Subcutaneous adipose tissue (tissue), 4 donors: ENCODE measurements around the gene SMPD2. TPM values are rescaled to one million over a fixed set of nuclear protein-coding genes. Genes with fewer than 3 reads are reported as not detected.

Experiments
- CTCF ChIP-seq: fragments of 450-650 bp; IDR thresholded peaks from one replicate; pipeline ENCODE4 v1.5.1; 2016; ENCODE audit warnings: low read depth, mild to moderate bottlenecking, control low read depth, antibody characterized with exemption, moderate library complexity
- total RNA-seq, 4 donors: library from RNA; depleted of rRNA; stranded (reverse); fragments of >200 nt; gene quantifications; one replicate each; pipeline ENCODE4 v1.1.0, GENCODE V29; 2016

Gene SMPD2
- total RNA-seq, 4 donors from 2014 or later, result 3.6 to 24.3 (median 11.3) TPM

GRCh38 chr6:109447878-109448555, 7.5 kb downstream of the SMPD2 start:
- TF ChIP-seq CTCF, result no peak

- no peak for TF ChIP-seq CTCF
Measured at GRCh38 chr6:109448615-109449014, 8.1 kb downstream of the SMPD2 start.

- no peak for TF ChIP-seq CTCF
Measured at GRCh38 chr6:109449064-109449794, 8.7 kb downstream of the SMPD2 start.

GRCh38 chr6:109449795-109450673, 9.5 kb downstream of the SMPD2 start:
- no peak for TF ChIP-seq CTCF

- no peak for TF ChIP-seq CTCF
Measured at GRCh38 chr6:109450801-109451200, 10.3 kb downstream of the SMPD2 start.

GRCh38 chr6:109451376-109451775, 10.9 kb downstream of the SMPD2 start:
- TF ChIP-seq CTCF, result no peak

- TF ChIP-seq CTCF, result no peak
Measured at GRCh38 chr6:109452181-109452580, 11.7 kb downstream of the SMPD2 start.
